ENCODE measurements around the gene DMRTA2. TPM values are rescaled to one million over a fixed set of nuclear protein-coding genes. Genes with fewer than 3 reads are reported as not detected.

Gene DMRTA2
- total RNA-seq, 2 donors from 2014 or later: 1.1 TPM; not detected in 1

DNA sequence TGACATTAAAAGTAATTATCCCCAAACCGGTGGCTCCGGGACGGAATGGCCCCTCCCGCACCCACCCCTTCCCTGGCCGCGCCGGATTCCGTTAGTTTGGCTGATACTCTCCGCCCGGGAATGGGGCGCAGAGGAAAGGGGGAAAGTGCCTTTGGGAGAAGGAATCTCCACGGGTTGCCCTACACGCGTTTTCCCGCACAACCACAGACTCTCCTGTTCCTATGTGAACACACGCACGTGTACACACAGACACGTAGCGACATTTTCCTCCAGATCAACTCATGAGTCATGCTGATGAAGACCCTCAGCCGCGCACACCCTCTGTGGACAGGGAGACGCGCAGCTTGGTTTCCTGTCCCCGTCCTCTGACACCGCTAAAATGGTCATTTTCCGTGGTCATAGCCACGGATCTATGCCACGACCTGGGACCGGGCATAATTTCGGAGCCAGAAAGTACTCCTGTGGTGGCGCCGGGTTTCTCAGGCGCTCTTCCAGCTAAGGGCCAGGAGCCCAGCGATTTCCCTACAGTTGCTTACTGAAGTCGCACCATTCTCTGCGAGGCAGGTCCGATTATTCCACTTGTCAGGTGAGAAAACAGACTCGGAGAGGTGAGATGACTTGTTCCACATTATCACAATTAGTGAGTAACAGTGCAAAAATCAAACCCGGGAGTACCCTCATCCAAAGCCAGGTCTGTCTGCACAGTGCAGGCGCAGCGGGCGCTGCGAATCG is 4.0 kb upstream of the DMRTA2 start:
- intact Hi-C loops (cut with DNase I): no loop called here
- H3K9me3 ChIP-seq: no peaks in the 10 kb centered on the region
- H3K36me3 ChIP-seq: no peaks in the 10 kb centered on the region
- WGBS: 6% methylated on average over 38 of the region's 44 CpGs
- peaks cover 74% of the 10 kb centered on the region for H3K27me3 ChIP-seq (replicated peaks; ENCODE audit: insufficient read depth)
- H3K4me3 ChIP-seq: no peak overlapping the region
- no peak overlapping the region for H3K27ac ChIP-seq
- H3K4me1 ChIP-seq (replicated peaks): no peaks in the 10 kb centered on the region
- DNase-seq (ENCODE audit: low spot score): no peak
- TF ChIP-seq POLR2A (IDR thresholded peaks at IDR 0.05) (no peak), POLR2AphosphoS5 (IDR thresholded peaks at IDR 0.05) (no peak)
- TF ChIP-seq, protein P1, sequence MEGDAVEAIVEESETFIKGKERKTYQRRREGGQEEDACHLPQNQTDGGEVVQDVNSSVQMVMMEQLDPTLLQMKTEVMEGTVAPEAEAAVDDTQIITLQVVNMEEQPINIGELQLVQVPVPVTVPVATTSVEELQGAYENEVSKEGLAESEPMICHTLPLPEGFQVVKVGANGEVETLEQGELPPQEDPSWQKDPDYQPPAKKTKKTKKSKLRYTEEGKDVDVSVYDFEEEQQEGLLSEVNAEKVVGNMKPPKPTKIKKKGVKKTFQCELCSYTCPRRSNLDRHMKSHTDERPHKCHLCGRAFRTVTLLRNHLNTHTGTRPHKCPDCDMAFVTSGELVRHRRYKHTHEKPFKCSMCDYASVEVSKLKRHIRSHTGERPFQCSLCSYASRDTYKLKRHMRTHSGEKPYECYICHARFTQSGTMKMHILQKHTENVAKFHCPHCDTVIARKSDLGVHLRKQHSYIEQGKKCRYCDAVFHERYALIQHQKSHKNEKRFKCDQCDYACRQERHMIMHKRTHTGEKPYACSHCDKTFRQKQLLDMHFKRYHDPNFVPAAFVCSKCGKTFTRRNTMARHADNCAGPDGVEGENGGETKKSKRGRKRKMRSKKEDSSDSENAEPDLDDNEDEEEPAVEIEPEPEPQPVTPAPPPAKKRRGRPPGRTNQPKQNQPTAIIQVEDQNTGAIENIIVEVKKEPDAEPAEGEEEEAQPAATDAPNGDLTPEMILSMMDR (IDR thresholded peaks at IDR 0.05): no peak

DNA sequence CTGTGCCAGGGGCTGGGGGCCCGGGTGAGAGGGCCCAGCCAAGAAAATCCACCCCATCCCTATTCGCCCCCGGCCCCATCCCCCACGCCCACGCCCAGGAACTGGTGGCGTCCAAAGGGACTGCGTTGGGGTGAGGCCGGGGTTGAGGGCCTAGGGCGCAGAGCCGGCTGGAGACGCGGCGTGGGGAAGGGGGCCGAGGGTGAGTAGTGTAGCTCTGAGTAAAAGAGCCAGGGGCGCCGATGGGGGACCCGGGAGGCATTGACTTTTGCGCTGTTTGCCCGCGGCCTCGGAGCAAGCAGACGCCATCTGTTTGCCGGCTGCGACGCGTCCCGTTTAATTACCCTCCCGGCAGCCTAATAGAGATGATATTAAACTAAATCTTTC is 3.5 kb upstream of the DMRTA2 start:
- Histone ChIP-seq H3K4me1 (replicated peaks) (no peaks in the 10 kb centered on the region), H3K27me3 (replicated peaks; ENCODE audit: insufficient read depth) (peaks cover 74% of the 10 kb centered on the region), H3K9me3 (no peaks in the 10 kb centered on the region), H3K27ac (no peak overlapping the region), H3K36me3 (no peaks in the 10 kb centered on the region), H3K4me3 (no peak overlapping the region)
- no peak for DNase-seq (ENCODE audit: low spot score)
- WGBS: 2% methylated on average over 27 of the region's 28 CpGs
- TF ChIP-seq POLR2A (IDR thresholded peaks at IDR 0.05) (no peak), POLR2AphosphoS5 (IDR thresholded peaks at IDR 0.05) (no peak)
- TF ChIP-seq, protein P1 (IDR thresholded peaks at IDR 0.05): no peak
- intact Hi-C loops (cut with DNase I): no loop called here

DNA sequence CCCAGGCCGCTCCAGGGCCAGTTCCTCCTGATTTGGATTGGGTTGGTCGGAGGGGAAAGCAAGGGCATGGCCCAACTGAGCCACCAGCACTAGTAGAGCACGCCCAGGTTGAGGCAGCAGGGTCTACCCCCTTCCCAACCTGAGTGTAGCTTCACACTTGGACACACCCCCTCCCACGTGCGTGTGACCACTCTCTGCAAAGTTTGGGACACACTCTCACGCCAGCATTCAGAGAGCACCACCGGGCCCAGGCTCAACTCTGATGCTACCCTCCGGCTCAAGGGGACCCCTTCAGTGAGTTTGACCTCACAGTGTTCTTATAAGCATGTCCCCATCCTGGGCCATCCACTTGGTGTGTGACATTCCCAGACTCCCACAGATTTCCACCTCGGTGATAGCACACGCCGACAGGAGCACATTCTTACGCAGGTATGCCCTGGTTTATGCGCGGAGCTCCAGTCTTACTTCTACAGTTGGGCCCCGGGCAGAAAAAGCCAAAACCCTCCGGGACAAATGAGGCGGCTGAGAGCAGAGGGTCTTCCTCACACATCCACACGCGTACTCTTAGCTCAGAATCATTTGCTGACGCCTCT is 3.0 kb upstream of the DMRTA2 start:
- no peak overlapping the region for H3K27ac ChIP-seq
- peaks cover 72% of the 10 kb centered on the region for H3K27me3 ChIP-seq (replicated peaks; ENCODE audit: insufficient read depth)
- no peak for TF ChIP-seq POLR2A (IDR thresholded peaks at IDR 0.05)
- TF ChIP-seq, protein P1 (IDR thresholded peaks at IDR 0.05): no peak
- TF ChIP-seq POLR2AphosphoS5 (IDR thresholded peaks at IDR 0.05): no peak
- 10% methylated on average over 20 of the region's 20 CpGs for WGBS
- H3K4me1 ChIP-seq (replicated peaks): no peaks in the 10 kb centered on the region
- H3K4me3 ChIP-seq: no peak overlapping the region
- intact Hi-C loops (cut with DNase I): no loop called here
- no peak for DNase-seq (ENCODE audit: low spot score)
- no peaks in the 10 kb centered on the region for H3K9me3 ChIP-seq
- H3K36me3 ChIP-seq: no peaks in the 10 kb centered on the region

DNA sequence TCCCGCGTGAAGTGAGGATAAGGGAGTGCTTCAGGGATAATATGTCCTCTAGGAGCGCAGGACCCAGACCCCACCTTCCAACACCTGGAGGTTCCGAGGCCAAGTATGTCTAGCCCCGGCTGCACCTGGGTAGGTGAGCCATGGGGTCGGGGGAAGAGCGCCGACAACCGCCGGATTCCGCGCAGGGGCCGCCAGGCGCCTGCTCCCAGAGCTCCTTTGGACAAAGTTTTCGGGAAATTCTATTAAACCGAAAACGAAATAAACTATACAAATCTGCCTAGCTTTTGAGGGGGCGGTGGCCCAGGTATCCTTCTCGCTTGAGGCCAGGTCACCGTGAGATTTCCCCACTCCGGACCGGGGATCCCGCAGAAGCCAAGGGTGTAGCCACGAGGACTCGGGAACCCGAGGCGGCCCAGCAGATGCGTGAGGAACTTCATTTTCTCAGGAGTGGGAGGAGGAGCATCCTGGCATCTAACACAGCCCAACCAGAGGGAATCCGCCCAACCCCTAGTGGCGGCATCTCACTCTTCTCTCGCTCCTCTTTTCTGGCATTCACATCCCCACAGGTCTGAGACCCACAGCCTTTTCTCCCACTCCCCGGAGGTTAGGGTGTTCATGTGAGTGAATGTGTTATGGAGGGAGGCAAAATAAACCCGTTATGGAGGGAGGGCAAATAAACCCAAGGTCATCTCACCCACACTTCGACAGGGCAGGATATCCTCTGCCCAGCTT is 2.3 kb upstream of the DMRTA2 start:
- no peak overlapping the region for H3K4me3 ChIP-seq
- no peak for TF ChIP-seq POLR2AphosphoS5 (IDR thresholded peaks at IDR 0.05)
- no peak for DNase-seq (ENCODE audit: low spot score)
- H3K27ac ChIP-seq: no peak overlapping the region
- peaks cover 73% of the 10 kb centered on the region for H3K27me3 ChIP-seq (replicated peaks; ENCODE audit: insufficient read depth)
- WGBS: 10% methylated on average over 32 of the region's 34 CpGs
- no peaks in the 10 kb centered on the region for H3K36me3 ChIP-seq
- intact Hi-C loops (cut with DNase I): no loop called here
- H3K9me3 ChIP-seq: no peaks in the 10 kb centered on the region
- H3K4me1 ChIP-seq (replicated peaks): no peaks in the 10 kb centered on the region

DNA sequence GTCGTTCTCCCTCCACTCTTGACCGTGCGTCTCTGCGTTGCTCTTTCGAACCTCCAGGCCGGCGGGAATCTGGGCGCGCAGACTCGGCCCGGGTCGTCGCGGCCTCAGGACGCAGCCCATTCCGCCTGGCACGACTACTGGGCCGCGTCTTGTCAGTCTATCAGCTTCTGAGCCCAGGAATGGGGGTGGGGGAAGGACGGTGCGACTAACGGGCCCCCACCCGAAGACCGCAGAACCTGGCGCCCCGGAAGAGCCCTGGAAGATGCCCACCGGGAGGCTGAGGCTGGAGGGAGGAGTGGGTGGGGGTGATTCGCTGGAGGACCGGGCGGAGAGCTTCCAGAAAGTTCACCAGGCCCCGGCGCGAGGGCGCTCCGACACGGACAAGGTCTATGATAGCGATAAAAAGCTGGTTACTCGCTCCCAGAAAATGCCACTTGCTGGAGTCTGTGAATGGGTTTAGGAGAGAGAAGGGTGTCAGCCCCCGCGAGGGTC is 1.7 kb upstream of the DMRTA2 start:
- intact Hi-C loops (cut with DNase I): no loop called here
- DNase-seq (ENCODE audit: low spot score): no peak
- no peak overlapping the region for H3K27ac ChIP-seq
- no peak overlapping the region for H3K4me3 ChIP-seq
- 11% methylated on average over 37 of the region's 40 CpGs for WGBS
- H3K36me3 ChIP-seq: no peaks in the 10 kb centered on the region
- TF ChIP-seq POLR2AphosphoS5 (IDR thresholded peaks at IDR 0.05) (no peak), POLR2A (IDR thresholded peaks at IDR 0.05) (no peak)
- TF ChIP-seq, protein P1 (IDR thresholded peaks at IDR 0.05): no peak
- no peaks in the 10 kb centered on the region for H3K9me3 ChIP-seq
- no peaks in the 10 kb centered on the region for H3K4me1 ChIP-seq (replicated peaks)
- H3K27me3 ChIP-seq (replicated peaks; ENCODE audit: insufficient read depth): peaks cover 72% of the 10 kb centered on the region

All from prostate gland (tissue), 2 donors.